ENCODE measurements around the gene MOB3A.

- TF ChIP-seq CTCF (optimal IDR thresholded peaks at IDR 0.05 in 1 of 3, IDR thresholded peaks at IDR 0.05 in 1 of 3, conservative IDR thresholded peaks at IDR 0.05 in 1 of 3; ENCODE audit: extremely low read depth in 1 of 3, insufficient read depth in 2 of 3, low read length in 3 of 3) (peak; percentile 20 to 62 (median 52)), EZH2 (IDR thresholded peaks at IDR 0.05; ENCODE audit: low read length) (no peak)
Observed at GRCh38 chr19:2096034-2096479, at the start of gene MOB3A.
